NCI-H2081 treated with DMSO at 0.1 percent for 48 hours (cell line): ENCODE results near the gene ITPRIPL1.

ENCODE experiments used
- DNase-seq: peaks from one replicate; lab custom pipeline; 2025; lab: John Stamatoyannopoulos, UW

Gene ITPRIPL1

GRCh38 chr2:96320728-96321622, 4.1 kb upstream of the ITPRIPL1 start:
- DNase-seq: no peak

- DNase-seq: no peak
Observed at GRCh38 chr2:96323849-96324248, 1.3 kb upstream of the ITPRIPL1 start.

- DNase-seq: no peak
Observed at GRCh38 chr2:96324721-96325040, 436 bp upstream of the ITPRIPL1 start.

GRCh38 chr2:96325884-96326255, 753 bp downstream of the ITPRIPL1 start:
- DNase-seq: no peak

- no peak for DNase-seq
Observed at GRCh38 chr2:96326564-96326963, 1.4 kb downstream of the ITPRIPL1 start.

GRCh38 chr2:96326990-96327820, 2.1 kb downstream of the ITPRIPL1 start:
- DNase-seq: no peak

GRCh38 chr2:96329456-96329855, 4.3 kb downstream of the ITPRIPL1 start:
- no peak for DNase-seq

GRCh38 chr2:96329874-96330273, 4.8 kb downstream of the ITPRIPL1 start:
- no peak for DNase-seq

- no peak for DNase-seq
Observed at GRCh38 chr2:96330407-96330806, 5.3 kb downstream of the ITPRIPL1 start.

GRCh38 chr2:96333708-96334107, 8.6 kb downstream of the ITPRIPL1 start:
- no peak for DNase-seq

GRCh38 chr2:96336104-96336775, 11.1 kb downstream of the ITPRIPL1 start:
- no peak for DNase-seq

GRCh38 chr2:96336873-96337272, 11.8 kb downstream of the ITPRIPL1 start:
- DNase-seq: no peak

- DNase-seq: no peak
Observed at GRCh38 chr2:96340493-96341414, 15.6 kb downstream of the ITPRIPL1 start.

GRCh38 chr2:96341641-96342040, 16.5 kb downstream of the ITPRIPL1 start:
- DNase-seq: no peak

- DNase-seq: no peak
Observed at GRCh38 chr2:96342085-96342484, 17.0 kb downstream of the ITPRIPL1 start.

GRCh38 chr2:96344011-96344410, 18.9 kb downstream of the ITPRIPL1 start:
- no peak for DNase-seq

GRCh38 chr2:96345438-96345837, 20.3 kb downstream of the ITPRIPL1 start:
- no peak for DNase-seq

GRCh38 chr2:96345868-96346462, 20.8 kb downstream of the ITPRIPL1 start:
- DNase-seq: no peak

GRCh38 chr2:96347395-96347794, 22.3 kb downstream of the ITPRIPL1 start:
- DNase-seq: no peak

- no peak for DNase-seq
Observed at GRCh38 chr2:96353032-96353561, 28.0 kb downstream of the ITPRIPL1 start.

- no peak for DNase-seq
Observed at GRCh38 chr2:96353606-96354101, 28.5 kb downstream of the ITPRIPL1 start.
